SK-N-SH treated with all-trans-retinoic acid at 6 μM for 48 hours (cell line): ENCODE measurements around the gene CYSRT1.

Experiments used
- ATAC-seq: fragments of 200-7000 bp; cut with Tn5 transposase; 3 replicates; pipeline ENCODE4 v1.9.1; 2020; ENCODE audit warnings: mild to moderate bottlenecking, moderate library complexity
- CREB5 ChIP-seq: fragments of 250-450 bp; sonication (Bioruptor Pico); IDR thresholded peaks from 2 replicates; pipeline ENCODE4 v1.5.1; 2020; ENCODE audit warnings: low read depth, mild to moderate bottlenecking, moderate library complexity
- CSDC2 ChIP-seq: fragments of 250-450 bp; sonication (Bioruptor Pico); IDR thresholded peaks from 2 replicates; pipeline ENCODE4 v1.5.0; 2020; ENCODE audit warnings: mild to moderate bottlenecking, moderate library complexity
- CSRNP3 ChIP-seq: fragments of 250-450 bp; sonication (Bioruptor Pico); IDR thresholded peaks from 2 replicates; pipeline ENCODE4 v1.5.1; 2021; ENCODE audit warnings: mild to moderate bottlenecking, moderate library complexity
- ESRRG ChIP-seq: fragments of 250-450 bp; sonication (Bioruptor Pico); IDR thresholded peaks from 2 replicates; pipeline ENCODE4 v1.6.1; 2021; ENCODE audit warnings: mild to moderate bottlenecking
- GLIS3 ChIP-seq: fragments of 250-450 bp; sonication (Bioruptor Pico); IDR thresholded peaks from 2 replicates; pipeline ENCODE4 v1.5.0; 2020; ENCODE audit warnings: mild to moderate bottlenecking, moderate library complexity
- ISL1 ChIP-seq: fragments of 250-450 bp; sonication (Bioruptor Pico); IDR thresholded peaks from 2 replicates; pipeline ENCODE4 v2.1.2; 2022; ENCODE audit warnings: mild to moderate bottlenecking, moderate library complexity
- OSR1 ChIP-seq: fragments of 250-450 bp; sonication (Bioruptor Pico); IDR thresholded peaks from 2 replicates; pipeline ENCODE4 v1.8.0; 2022; ENCODE audit warnings: moderate library complexity, mild to moderate bottlenecking, inconsistent platforms
- PATZ1 ChIP-seq: fragments of 250-450 bp; sonication (Bioruptor Pico); IDR thresholded peaks from 2 replicates; pipeline ENCODE4 v1.8.0; 2020; ENCODE audit warnings: mild to moderate bottlenecking, moderate library complexity, borderline replicate concordance
- POU6F1 ChIP-seq: fragments of 250-450 bp; sonication (Bioruptor Pico); IDR thresholded peaks from 2 replicates; pipeline ENCODE4 v1.8.0; 2021; ENCODE audit warnings: low read depth, mild to moderate bottlenecking, moderate library complexity, borderline replicate concordance
- PPARA ChIP-seq: fragments of 250-450 bp; sonication (Bioruptor Pico); IDR thresholded peaks from 2 replicates; pipeline ENCODE4 v1.5.0; 2020; ENCODE audit warnings: mild to moderate bottlenecking, borderline replicate concordance
- RARB ChIP-seq: fragments of 250-450 bp; sonication (Bioruptor Pico); IDR thresholded peaks from 2 replicates; pipeline ENCODE4 v1.8.0; 2021; ENCODE audit warnings: mild to moderate bottlenecking, moderate library complexity
- TOX ChIP-seq: fragments of 250-450 bp; sonication (Bioruptor Pico); IDR thresholded peaks from 2 replicates; pipeline ENCODE4 v1.8.0; 2021; ENCODE audit warnings: mild to moderate bottlenecking, moderate library complexity, borderline replicate concordance
- TSHZ2 ChIP-seq: fragments of 250-450 bp; sonication (Bioruptor Pico); IDR thresholded peaks from 2 replicates; pipeline ENCODE4 v1.5.0; 2020; ENCODE audit warnings: mild to moderate bottlenecking, moderate library complexity
- ZC3H10 ChIP-seq: fragments of 250-450 bp; sonication (Bioruptor Pico); IDR thresholded peaks from 2 replicates; pipeline ENCODE4 v1.5.1; 2021; ENCODE audit warnings: mild to moderate bottlenecking, moderate library complexity
- ZFP3 ChIP-seq: fragments of 250-450 bp; sonication (Bioruptor Pico); IDR thresholded peaks from 2 replicates; pipeline ENCODE4 v1.5.0; 2020; ENCODE audit warnings: mild to moderate bottlenecking, moderate library complexity
- ZFP30 ChIP-seq: fragments of 450-650 bp; formaldehyde crosslinking; IDR thresholded peaks from 2 replicates; pipeline ENCODE4 v1.5.0; 2022; ENCODE audit warnings: mild to moderate bottlenecking, moderate library complexity
- ZNF565 ChIP-seq: fragments of 450-650 bp; formaldehyde crosslinking; conservative IDR thresholded peaks from 2 replicates; pipeline ENCODE4 v1.5.0; 2020; ENCODE audit warnings: low read depth, mild to moderate bottlenecking, moderate library complexity
- ZNF70 ChIP-seq: fragments of 450-650 bp; formaldehyde crosslinking; IDR thresholded peaks from 2 replicates; pipeline ENCODE4 v1.5.0; 2020; ENCODE audit warnings: mild to moderate bottlenecking, moderate library complexity
- ZNF8 ChIP-seq: fragments of 450-650 bp; formaldehyde crosslinking; IDR thresholded peaks from 2 replicates; pipeline ENCODE4 v1.5.0; 2020; ENCODE audit warnings: mild to moderate bottlenecking, moderate library complexity

CYSRT1 gene

GRCh38 chr9:137188490-137189296, 36.3 kb upstream of the CYSRT1 start, which contains the start of the genes ANAPC2 and SSNA1:
Gene ANAPC2, minus strand, starts transcription at chr9:137188560. Its CDS starts 28 bp downstream, at chr9:137188532.
Gene SSNA1, plus strand, starts transcription at chr9:137188676. Its CDS starts 51 bp downstream, at chr9:137188727.
- peak; percentile 86 for ATAC-seq
- no peak for TF ChIP-seq OSR1
- no peak for TF ChIP-seq ZC3H10
- peak; percentile 66 for TF ChIP-seq ZNF70 (CRISPR knock-in tag)
- no peak for TF ChIP-seq ZFP3 (CRISPR knock-in tag)
- no peak for TF ChIP-seq ESRRG (CRISPR knock-in tag)
- no peak for TF ChIP-seq POU6F1 (CRISPR knock-in tag)
- no peak for TF ChIP-seq GLIS3 (CRISPR knock-in tag)

- ATAC-seq, result no peak; the same call in 2 of the 3 replicates
- no peak for TF ChIP-seq PATZ1
- TF ChIP-seq PPARA (CRISPR knock-in tag), result no peak
- TF ChIP-seq CSRNP3 (CRISPR knock-in tag), result no peak
- TF ChIP-seq OSR1, result no peak
- TF ChIP-seq ZNF70 (CRISPR knock-in tag), result no peak
- TF ChIP-seq RARB, result no peak
- no peak for TF ChIP-seq ESRRG (CRISPR knock-in tag)
- TF ChIP-seq CREB5, result no peak
- TF ChIP-seq ZC3H10, result no peak
- TF ChIP-seq CSDC2 (CRISPR knock-in tag), result no peak
- no peak for TF ChIP-seq TSHZ2 (CRISPR knock-in tag)
- TF ChIP-seq, all 23 proteins: peak for 0
Observed at GRCh38 chr9:137189297-137190295, 35.4 kb upstream of the CYSRT1 start.

- TF ChIP-seq ISL1 (CRISPR knock-in tag), result no peak
- TF ChIP-seq ESRRG (CRISPR knock-in tag), result no peak
- no peak for TF ChIP-seq CSRNP3 (CRISPR knock-in tag)
- no peak for TF ChIP-seq ZNF565 (CRISPR knock-in tag)
- TF ChIP-seq ZC3H10, result no peak
- TF ChIP-seq ZFP3 (CRISPR knock-in tag), result no peak
- TF ChIP-seq ZNF8 (CRISPR knock-in tag), result no peak
- TF ChIP-seq TOX, result no peak
- no peak for TF ChIP-seq POU6F1 (CRISPR knock-in tag)
- no peak for TF ChIP-seq ZFP30 (CRISPR knock-in tag)
- TF ChIP-seq OSR1, result no peak
- no peak for TF ChIP-seq RARB
- ATAC-seq, result no peak
Observed at GRCh38 chr9:137190315-137190856, 34.6 kb upstream of the CYSRT1 start.
